Stimulated activated naive CD8-positive, alpha-beta T cell treated with anti-CD3 and anti-CD28 coated beads, Interleukin-15, amount 100 ng/mL, for 72 hours (primary cell): ENCODE data around the gene SIPA1L3.

ENCODE experiments used
- ATAC-seq: fragments of 150-1000 bp; cut with Tn5 transposase; 2 replicates; pipeline ENCODE4 v1.10.0; 2021; ENCODE audit warnings: mild to moderate bottlenecking, moderate library complexity
- DNase-seq, 2 donors: peaks; one replicate each; pipeline ENCODE4 v3.0.0; 2021 to 2022
- H3K27ac Mint-ChIP-seq, 2 donors: one replicate each; pipeline ENCODE4 v1.8.0; 2022; ENCODE audit warnings: mild to moderate bottlenecking in 2 of 2, mixed read lengths in 2 of 2, moderate library complexity in 2 of 2
- H3K27me3 Mint-ChIP-seq: one replicate; pipeline ENCODE4 v1.8.0; 2022; ENCODE audit warnings: mixed read lengths
- H3K4me1 Mint-ChIP-seq: one replicate; pipeline ENCODE4 v1.8.0; 2022; ENCODE audit warnings: mild to moderate bottlenecking, mixed read lengths
- H3K4me3 Mint-ChIP-seq, 2 donors: one replicate each; pipeline ENCODE4 v1.8.0; 2022; ENCODE audit warnings: mild to moderate bottlenecking in 2 of 2, mixed read lengths in 2 of 2, moderate library complexity in 1 of 2
- H3K9me3 Mint-ChIP-seq, 2 donors: one replicate each; pipeline ENCODE4 v1.8.0; 2022; ENCODE audit warnings: mixed read lengths in 2 of 2

SIPA1L3 gene

DNA sequence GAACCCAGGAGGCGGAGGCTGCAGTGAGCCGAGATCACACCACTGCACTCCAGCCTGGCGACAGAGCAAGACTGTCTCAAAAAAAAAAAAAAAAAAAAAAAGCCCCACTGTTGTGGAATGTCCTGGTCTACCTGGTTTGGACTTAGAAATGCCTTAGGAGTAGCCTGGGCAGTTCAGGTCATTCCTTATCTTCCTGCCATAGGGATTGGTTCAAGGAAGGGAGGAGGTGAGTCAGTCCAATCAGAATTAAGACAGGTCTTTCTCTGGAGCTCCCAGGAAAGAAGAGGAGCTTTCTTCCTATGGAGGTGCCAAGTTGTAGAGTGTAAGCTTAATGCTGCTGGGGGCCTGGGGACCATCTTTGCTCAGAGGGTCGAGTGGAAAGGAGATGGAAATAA is 44.8 kb downstream of the SIPA1L3 start:
- Mint-ChIP-seq H3K4me1 (no peaks in the 10 kb centered on the region), H3K27me3 (no peaks in the 10 kb centered on the region), H3K27ac (no peak overlapping the region), H3K4me3 (no peak overlapping the region), H3K9me3 (peaks cover 11 to 12% of the 10 kb centered on the region in 2 donors)
- DNase-seq, result no peak
- no peak for ATAC-seq

DNA sequence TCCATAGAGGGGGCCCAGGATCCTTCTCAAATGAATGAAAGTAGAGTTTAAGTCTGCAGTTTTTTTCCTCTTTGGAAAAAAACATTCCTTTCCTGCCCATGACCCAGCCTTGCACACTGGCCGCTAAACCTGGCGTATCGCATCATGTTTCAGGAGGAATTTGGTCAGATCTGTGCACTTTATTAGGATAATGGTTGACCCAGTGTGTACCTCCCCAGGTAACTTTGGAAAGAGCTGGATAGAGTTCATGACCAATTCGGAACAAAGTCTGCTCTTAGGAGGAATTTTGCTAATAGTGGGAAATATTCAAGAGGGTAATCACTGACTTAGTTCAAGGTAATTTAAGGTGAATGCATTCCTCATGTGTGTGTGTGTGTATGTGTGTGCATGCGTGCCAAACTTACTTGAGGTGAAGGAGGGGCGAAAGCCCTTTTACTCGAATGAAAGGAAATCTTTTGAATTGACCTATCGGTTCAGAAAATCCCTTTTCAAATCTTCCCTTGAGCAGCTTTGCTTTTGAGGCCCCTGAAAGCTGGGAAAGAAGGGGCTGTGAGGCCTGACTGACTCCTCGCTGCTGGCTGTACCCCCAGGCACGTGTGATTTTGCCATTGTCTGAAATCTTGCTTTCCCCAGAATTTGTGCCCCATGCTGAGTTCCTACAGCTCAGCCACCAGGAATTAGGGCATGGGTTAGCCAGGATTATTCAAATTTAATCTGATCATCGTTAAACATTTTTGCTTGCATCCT is 46.3 kb downstream of the SIPA1L3 start:
- DNase-seq (no peak), ATAC-seq (no peak)
- Mint-ChIP-seq H3K27me3 (no peaks in the 10 kb centered on the region), H3K27ac (no peak overlapping the region), H3K9me3 (peaks cover 11 to 12% of the 10 kb centered on the region in 2 donors), H3K4me3 (no peak overlapping the region), H3K4me1 (no peaks in the 10 kb centered on the region)

DNA sequence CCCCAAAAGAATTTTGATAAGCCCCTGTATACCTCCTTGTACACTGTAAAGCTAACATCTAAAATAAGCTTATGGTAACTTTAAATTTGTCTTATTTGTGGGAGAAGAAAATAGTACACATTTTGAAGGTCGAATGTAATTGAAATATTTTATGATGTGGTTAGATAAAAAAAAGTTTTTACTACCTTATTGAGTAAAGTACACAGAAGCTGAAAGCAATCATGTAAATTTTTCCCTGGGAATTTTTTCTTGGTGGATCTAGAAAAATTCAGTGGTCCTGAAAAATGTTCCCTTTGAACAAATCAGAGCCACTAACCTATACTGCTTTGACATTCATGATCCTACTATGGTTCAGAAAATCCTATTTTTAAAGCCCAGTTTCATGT is 46.9 kb downstream of the SIPA1L3 start:
- Mint-ChIP-seq H3K4me1 (no peaks in the 10 kb centered on the region), H3K27ac (peak overlapping the region in 1 of 2 donors; percentile 54), H3K4me3 (no peak overlapping the region), H3K27me3 (no peaks in the 10 kb centered on the region), H3K9me3 (peaks cover 12% of the 10 kb centered on the region in 2 donors)
- ATAC-seq (no peak), DNase-seq (no peak)

DNA sequence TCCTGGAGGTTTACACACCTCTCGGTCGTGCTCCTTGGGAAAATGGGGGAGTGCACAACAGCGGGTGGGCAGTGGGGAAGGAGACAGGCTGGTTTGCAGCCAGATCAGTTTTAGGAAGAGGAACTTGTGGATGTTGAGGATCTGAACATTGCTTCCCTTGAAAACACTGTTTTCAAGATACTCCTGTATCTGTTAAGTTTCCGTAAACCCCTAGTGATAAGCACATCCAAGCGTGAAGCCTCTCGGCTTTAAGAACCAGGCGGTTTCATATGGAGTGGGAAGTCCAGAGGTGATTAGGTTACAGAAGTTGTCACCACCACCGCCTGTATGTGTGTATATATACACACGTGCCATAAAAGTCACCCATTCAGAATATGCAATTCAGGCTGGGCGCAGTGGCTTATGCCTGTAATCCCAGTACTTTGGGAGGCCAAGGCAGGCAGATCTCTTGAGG is 47.4 kb downstream of the SIPA1L3 start:
- Mint-ChIP-seq H3K9me3 (peaks cover 12 to 18% of the 10 kb centered on the region in 2 donors), H3K27ac (no peak overlapping the region), H3K4me1 (peaks cover 4% of the 10 kb centered on the region), H3K4me3 (no peak overlapping the region), H3K27me3 (no peaks in the 10 kb centered on the region)
- ATAC-seq, result no peak
- DNase-seq, result no peak

DNA sequence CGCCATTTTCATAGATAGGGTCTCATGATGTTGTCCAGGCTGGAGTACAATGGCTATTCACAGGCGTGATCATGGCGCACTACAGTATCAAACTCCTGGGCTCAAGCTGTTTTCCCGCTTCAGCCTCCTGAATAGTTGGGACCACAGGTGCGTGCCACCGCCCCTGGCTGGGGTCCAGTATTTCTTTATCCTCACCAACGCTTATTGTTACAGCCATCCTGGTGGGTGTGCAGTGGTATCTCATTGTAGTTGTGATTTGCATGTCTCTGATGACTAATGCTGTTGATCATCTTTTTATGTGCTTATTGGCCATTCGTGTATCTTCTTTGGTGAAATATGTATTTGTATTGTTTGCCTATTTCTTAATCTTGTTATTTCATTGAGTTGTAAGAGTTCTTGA is 49.0 kb downstream of the SIPA1L3 start:
- no peak overlapping the region for H3K4me3 Mint-ChIP-seq
- peaks cover 10 to 19% of the 10 kb centered on the region in 2 donors for H3K9me3 Mint-ChIP-seq
- no peak for DNase-seq
- no peak overlapping the region for H3K27ac Mint-ChIP-seq
- no peak for ATAC-seq
- peaks cover 6% of the 10 kb centered on the region for H3K4me1 Mint-ChIP-seq
- H3K27me3 Mint-ChIP-seq, result no peaks in the 10 kb centered on the region

DNA sequence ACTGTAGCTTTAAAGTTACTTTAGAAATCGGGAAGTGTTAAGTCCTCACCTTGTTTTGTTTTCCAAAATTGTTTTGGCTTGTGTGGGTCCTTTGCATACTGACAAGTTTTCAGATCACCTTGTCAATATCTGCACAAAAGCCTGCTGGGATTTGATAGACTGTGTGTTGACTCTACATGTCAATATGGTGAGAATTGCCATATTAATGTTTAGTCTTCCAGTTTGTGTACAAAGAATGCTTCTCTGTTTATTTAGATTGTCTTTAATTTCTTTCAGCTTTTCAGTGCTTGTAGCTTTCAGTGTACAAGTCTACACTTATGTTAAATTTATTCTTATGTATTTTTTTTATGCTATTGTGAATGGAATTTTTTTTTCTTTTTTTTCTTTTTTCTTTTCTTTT is 50.2 kb downstream of the SIPA1L3 start:
- ATAC-seq (no peak), DNase-seq (no peak)
- H3K27me3 Mint-ChIP-seq, result no peaks in the 10 kb centered on the region
- H3K4me3 Mint-ChIP-seq, result no peak overlapping the region
- H3K27ac Mint-ChIP-seq, result no peak overlapping the region
- peaks cover 6% of the 10 kb centered on the region for H3K4me1 Mint-ChIP-seq
- H3K9me3 Mint-ChIP-seq, result peaks cover 15 to 27% of the 10 kb centered on the region in 2 donors

DNA sequence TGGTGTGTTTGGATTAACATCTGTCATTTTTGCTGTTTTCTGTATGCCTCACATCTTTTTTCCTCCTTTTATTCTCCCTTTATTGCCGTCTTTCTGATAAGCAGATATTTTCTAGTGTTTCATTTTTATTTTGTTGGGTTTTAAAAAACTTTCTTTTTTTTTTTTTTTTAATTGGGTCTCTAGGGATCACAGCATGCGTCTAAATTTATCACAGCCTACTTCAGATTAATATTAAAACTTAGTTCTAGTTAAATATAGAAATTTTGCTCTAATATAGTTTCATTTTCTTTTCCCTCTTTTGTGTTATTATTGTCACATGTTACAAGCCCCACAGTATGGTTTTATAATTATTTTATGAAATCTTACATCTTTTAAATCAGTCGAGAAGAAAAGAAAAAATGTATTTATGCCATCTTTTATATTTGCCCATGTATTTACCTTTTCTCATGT is 52.7 kb downstream of the SIPA1L3 start:
- Mint-ChIP-seq H3K4me1 (peaks cover 6% of the 10 kb centered on the region), H3K27ac (no peak overlapping the region)

DNA sequence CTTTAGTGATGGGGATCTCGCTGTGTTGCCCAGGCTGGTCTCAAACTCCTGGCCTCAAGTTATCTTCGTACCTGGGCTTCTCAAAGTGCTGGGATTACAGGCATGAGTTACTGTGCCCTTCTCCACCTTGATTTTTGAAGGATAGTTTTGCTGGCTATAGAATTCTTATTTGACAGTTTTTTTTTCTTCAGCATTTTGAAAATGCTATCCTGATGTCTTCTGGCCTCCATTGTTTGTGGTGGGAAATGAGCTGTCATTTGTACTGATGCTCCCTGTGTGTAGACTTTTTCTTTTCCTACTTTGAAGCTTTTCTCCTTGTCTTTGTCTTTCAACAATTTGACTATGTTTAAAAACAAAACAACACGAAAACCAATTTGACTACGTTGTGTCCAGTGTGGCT is 54.2 kb downstream of the SIPA1L3 start:
- Mint-ChIP-seq H3K27ac (no peak overlapping the region), H3K4me3 (no peak overlapping the region), H3K9me3 (peaks cover 7 to 17% of the 10 kb centered on the region in 2 donors), H3K27me3 (no peaks in the 10 kb centered on the region), H3K4me1 (peaks cover 9% of the 10 kb centered on the region)
- DNase-seq (no peak), ATAC-seq (no peak)

More for the DNA sequence above, 52.7 kb downstream of the SIPA1L3 start:
- ATAC-seq (no peak), DNase-seq (no peak)
- no peaks in the 10 kb centered on the region for H3K27me3 Mint-ChIP-seq
- peaks cover 15 to 27% of the 10 kb centered on the region in 2 donors for H3K9me3 Mint-ChIP-seq
- no peak overlapping the region for H3K4me3 Mint-ChIP-seq

DNA sequence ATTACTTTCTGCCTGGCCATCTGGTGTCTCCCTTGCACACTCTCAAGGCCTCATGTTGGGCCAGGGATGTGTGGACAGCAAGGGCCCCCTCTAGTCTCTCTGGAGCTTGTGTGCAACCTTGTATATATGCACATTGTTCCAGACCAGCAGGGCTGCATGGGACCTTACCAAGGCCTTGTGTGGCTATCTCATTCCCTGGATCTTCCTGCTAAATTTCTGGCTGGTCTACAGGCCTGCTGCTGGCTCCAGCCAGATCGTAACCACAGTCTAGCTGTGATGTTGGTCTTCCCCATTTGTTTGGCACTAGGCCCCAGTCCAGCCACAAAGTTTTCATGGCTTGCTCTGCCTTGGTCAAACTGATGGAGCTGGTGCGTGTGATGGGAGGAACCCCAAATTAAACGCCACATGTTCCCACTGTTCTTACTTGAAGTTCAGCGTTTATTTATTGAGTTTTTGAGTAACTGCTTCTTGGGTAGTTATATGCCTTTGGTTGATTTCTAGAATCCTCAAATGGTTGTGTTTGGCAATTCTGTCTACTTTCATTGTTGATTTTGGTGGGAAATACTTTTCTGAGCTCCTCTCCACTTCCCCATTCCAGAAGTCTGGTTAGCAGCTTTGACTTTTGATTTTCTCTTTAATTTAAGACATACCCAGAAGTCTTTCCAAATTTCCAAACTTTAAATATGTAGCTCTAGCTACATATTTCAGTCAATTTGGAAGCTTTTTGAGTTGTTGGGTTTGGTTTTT is 56.4 kb downstream of the SIPA1L3 start:
- no peaks in the 10 kb centered on the region for H3K27me3 Mint-ChIP-seq
- no peak overlapping the region for H3K27ac Mint-ChIP-seq
- H3K4me3 Mint-ChIP-seq, result no peak overlapping the region
- H3K4me1 Mint-ChIP-seq, result peaks cover 12% of the 10 kb centered on the region
- no peak for ATAC-seq
- H3K9me3 Mint-ChIP-seq, result peaks cover 11 to 18% of the 10 kb centered on the region in 2 donors
- no peak for DNase-seq

DNA sequence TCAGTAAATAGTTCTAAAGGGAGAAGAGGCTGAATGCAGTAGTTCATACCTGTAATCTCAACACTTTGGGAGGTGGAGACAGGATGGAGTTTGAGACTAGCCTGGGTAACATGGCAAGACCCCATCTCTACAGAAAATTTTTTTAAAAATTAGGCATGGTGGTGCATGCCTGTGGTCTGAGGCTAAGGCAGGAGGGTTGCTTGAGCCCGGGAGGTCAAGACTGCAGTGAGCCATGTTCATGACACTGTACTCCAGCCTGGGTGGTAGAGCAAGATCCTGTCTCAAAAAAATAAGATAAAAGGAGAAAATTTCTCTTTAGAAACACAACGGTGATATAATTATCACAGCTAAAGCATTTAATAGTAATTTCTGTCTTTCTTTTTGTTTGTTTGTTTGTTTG is 57.1 kb downstream of the SIPA1L3 start:
- no peak for ATAC-seq
- DNase-seq, result no peak
- peaks cover 11% of the 10 kb centered on the region for H3K4me1 Mint-ChIP-seq
- H3K4me3 Mint-ChIP-seq, result no peak overlapping the region
- no peak overlapping the region for H3K27ac Mint-ChIP-seq
- no peaks in the 10 kb centered on the region for H3K27me3 Mint-ChIP-seq
- H3K9me3 Mint-ChIP-seq, result peaks cover 11 to 21% of the 10 kb centered on the region in 2 donors

DNA sequence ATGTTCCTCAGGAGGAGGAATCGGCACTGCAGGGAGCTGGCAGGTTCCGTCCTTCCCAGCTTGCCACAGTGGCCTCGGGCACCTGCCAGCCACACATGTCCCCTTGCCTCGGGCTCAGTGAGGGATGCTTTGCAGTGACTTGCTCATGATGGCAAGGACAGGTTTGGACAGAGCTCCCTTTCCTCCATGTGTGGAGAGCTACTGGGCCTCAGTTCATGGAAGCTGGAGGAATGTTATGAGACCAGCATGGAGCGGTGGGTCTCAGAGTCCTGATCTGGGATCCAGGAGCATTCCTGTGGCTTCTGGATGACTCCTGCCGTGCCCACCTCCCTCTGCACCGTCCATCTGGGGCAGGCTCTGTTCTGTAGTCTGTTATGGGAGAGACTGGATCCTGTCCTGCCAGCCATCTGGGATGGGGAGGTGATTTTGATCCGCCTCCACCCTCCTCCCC is 59.2 kb downstream of the SIPA1L3 start:
- Mint-ChIP-seq H3K4me1 (peaks cover 6% of the 10 kb centered on the region), H3K27ac (no peak overlapping the region), H3K9me3 (peaks cover 24 to 31% of the 10 kb centered on the region in 2 donors), H3K4me3 (no peak overlapping the region), H3K27me3 (no peaks in the 10 kb centered on the region)
- ATAC-seq (no peak), DNase-seq (no peak)

DNA sequence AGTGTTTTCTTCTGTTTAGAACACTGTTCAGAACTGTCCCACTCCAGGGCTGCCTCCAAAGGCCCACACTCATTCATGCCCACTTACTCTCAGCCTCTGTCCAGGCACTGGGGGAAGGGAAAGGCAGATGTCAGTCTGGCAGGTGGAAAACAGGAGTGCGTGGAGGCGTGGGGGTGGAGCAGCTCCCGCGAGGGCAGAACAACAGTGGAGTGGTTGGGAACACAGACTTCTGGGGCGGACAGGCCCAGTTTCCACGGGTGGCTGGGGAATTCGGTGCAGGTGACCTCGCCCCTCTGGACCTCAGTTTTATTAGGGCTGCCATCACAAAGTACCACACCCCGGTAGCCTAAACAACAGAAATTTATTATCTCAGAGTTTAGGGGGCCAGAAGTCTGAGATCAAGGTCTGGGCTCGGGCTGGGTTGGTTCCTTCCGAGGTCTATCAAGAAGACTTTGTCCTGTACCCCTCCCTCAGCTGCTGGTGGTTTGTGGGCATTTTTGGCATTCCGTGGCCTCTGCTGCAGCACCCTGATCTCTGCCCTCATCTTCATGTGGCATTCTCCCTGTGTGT is 59.7 kb downstream of the SIPA1L3 start:
- ATAC-seq (no peak), DNase-seq (no peak)
- H3K27ac Mint-ChIP-seq, result peak overlapping the region in 1 of 2 donors; percentile 58
- H3K9me3 Mint-ChIP-seq, result peaks cover 23 to 30% of the 10 kb centered on the region in 2 donors
- no peaks in the 10 kb centered on the region for H3K27me3 Mint-ChIP-seq
- H3K4me3 Mint-ChIP-seq, result no peak overlapping the region
- H3K4me1 Mint-ChIP-seq, result peaks cover 6% of the 10 kb centered on the region

DNA sequence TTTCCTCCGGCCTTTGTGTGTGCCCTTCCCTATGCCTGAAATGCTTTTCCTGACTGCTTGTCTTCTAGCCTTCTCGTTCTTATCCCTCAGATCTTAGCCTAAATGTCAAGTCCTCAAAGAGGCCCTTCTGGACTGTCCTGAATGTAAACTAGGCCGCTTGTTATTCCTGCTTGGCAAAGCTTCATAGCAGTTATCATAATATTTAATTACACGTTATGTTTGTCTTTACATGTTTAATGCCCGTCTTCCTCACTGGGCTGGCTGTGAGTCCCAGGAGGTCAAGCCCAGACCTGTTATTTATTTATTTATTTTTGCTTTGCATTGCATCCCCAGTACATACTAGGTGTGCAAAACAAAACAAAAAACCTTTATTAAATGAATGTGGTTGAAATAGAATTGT is 62.7 kb downstream of the SIPA1L3 start:
- H3K4me3 Mint-ChIP-seq, result no peak overlapping the region
- H3K4me1 Mint-ChIP-seq, result peaks cover 6% of the 10 kb centered on the region
- H3K9me3 Mint-ChIP-seq, result peaks cover 30% of the 10 kb centered on the region in 2 donors
- no peak overlapping the region for H3K27ac Mint-ChIP-seq
- no peaks in the 10 kb centered on the region for H3K27me3 Mint-ChIP-seq
- no peak for ATAC-seq
- no peak for DNase-seq

DNA sequence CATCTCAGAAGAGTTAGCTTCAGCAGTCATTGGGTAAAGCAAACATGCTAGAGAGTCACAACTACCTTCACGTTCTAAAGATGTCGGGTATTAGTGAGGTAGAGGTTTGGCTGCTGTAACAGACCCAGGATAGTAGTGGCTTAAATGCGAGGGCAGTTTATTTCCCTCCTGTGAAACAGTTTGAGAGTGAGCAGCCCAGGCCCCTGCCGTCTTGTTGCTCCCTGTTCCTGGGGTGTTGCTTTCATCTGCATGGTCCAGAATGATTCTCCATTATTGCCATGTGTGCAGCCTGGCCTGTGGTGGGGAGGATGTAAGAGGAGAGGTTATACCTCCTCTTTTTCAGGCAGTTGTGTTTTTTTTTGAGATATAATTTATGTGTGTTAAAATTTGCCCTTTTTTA is 63.7 kb downstream of the SIPA1L3 start:
- H3K9me3 Mint-ChIP-seq, result peaks cover 30% of the 10 kb centered on the region in 2 donors
- H3K4me1 Mint-ChIP-seq, result peaks cover 6% of the 10 kb centered on the region
- no peak for ATAC-seq
- H3K27me3 Mint-ChIP-seq, result no peaks in the 10 kb centered on the region
- no peak overlapping the region for H3K27ac Mint-ChIP-seq
- no peak for DNase-seq
- H3K4me3 Mint-ChIP-seq, result no peak overlapping the region

DNA sequence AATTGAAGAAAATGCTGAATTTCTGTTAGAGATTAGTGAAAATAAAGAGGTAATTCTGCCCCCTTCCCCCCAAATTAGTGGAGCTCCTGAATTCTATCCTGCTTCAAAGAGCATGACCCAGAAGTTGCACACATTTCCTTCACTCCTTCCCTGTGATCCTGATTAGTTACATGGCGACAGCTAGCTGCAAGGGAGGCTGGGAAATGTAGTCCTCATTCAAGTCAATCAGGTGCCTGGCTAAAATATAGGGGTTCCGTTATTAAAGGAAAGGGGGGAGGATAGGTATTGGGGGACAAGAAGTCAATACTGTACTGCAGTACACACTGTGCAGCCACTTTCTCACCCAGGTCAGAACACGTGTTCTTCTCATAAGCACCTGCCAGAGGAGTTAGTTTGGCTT is 65.8 kb downstream of the SIPA1L3 start:
- no peak for DNase-seq
- Mint-ChIP-seq H3K4me1 (no peaks in the 10 kb centered on the region), H3K27ac (no peak overlapping the region), H3K9me3 (peaks cover 26 to 30% of the 10 kb centered on the region in 2 donors), H3K4me3 (no peak overlapping the region), H3K27me3 (no peaks in the 10 kb centered on the region)
- no peak for ATAC-seq

DNA sequence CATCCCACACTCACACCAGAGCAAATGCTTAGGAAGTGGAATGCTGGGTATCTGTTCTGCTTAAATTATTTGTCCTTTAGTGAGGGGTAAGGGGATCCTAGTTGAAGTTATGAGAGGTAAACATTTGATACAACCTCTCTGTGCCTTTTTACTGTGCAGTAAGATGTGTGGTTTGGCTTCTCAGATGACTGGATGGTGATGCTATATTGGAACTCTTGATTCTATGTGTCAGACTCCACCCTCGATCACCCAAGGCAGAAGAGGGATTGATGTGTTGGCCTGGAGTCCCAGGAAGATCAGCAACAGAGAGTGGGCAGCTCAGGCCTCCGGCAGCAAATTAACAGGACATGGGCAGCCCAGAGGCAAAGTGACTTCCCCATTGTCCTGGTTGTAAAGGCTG is 66.7 kb downstream of the SIPA1L3 start:
- H3K27me3 Mint-ChIP-seq, result no peaks in the 10 kb centered on the region
- no peak overlapping the region for H3K4me3 Mint-ChIP-seq
- peaks cover 24 to 26% of the 10 kb centered on the region in 2 donors for H3K9me3 Mint-ChIP-seq
- H3K27ac Mint-ChIP-seq, result no peak overlapping the region
- ATAC-seq (no peak), DNase-seq (no peak)
- H3K4me1 Mint-ChIP-seq, result no peaks in the 10 kb centered on the region
